K562 (cell line): ENCODE data around the gene ROBO2. TPM values are rescaled to one million over a fixed set of nuclear protein-coding genes. Genes with fewer than 3 reads are reported as not detected.

ENCODE experiments used
- ZBTB40 ChIP-seq, 2 experiments: fragments of 450-650 bp in 1 of 2; sonication (generic) in 1 of 2; formaldehyde crosslinking in 1 of 2; IDR thresholded peaks; 2 replicates each; pipeline versions ENCODE4 v1.7.1 to v1.9.0; 2016 to 2022; ENCODE audit warnings: inconsistent platforms in 1 of 2, mild to moderate bottlenecking in 1 of 2, missing genetic modification reagents in 1 of 2
- polyA plus RNA-seq, 8 experiments: library from polyadenylated mRNA; depleted of rRNA in 4 of 8; stranded (reverse) in 5 of 8; unstranded in 3 of 8; fragments of >200 nt; fragmentation: Nextera tagmentation in 2 of 8; fragmentation: Illumina TruSeq in 1 of 8; extraction: Ambion mirVana in 2 of 8; extraction: Trizol in 1 of 8; gene quantifications; 2 replicates each; pipeline versions ENCODE4 v1.2.1 to v1.2.3, GENCODE V29; 2011 to 2014; ENCODE audit warnings: inconsistent platforms in 1 of 8, missing spikeins in 1 of 8
- total RNA-seq, 7 experiments: library from RNA; depleted of rRNA in 6 of 7; stranded (reverse); fragments of >200 nt in 6 of 7; fragmentation: Illumina TruSeq in 2 of 7; extraction: Trizol in 2 of 7; gene quantifications; 2 replicates each; pipeline versions ENCODE4 v1.2.1 to v1.2.3, GENCODE V29; 2011 to 2021; ENCODE audit warnings: low replicate concordance in 1 of 7
- TF ChIP-seq, protein P1 (sequence below), 2 experiments: fragments of 450-650 bp; IDR thresholded peaks; 2 replicates each; pipeline ENCODE4 v1.6.1; 2016; ENCODE audit warnings: mild to moderate bottlenecking in 2 of 2, borderline replicate concordance in 1 of 2, low read depth in 1 of 2, moderate library complexity in 1 of 2

Gene ROBO2
- total and polyA plus RNA-seq, 9 of the 15 experiments (the other 6 are each of a cell fraction or from before 2014, with no cell fraction given): 0.84 to 3.0 (median 1.7) TPM

DNA sequence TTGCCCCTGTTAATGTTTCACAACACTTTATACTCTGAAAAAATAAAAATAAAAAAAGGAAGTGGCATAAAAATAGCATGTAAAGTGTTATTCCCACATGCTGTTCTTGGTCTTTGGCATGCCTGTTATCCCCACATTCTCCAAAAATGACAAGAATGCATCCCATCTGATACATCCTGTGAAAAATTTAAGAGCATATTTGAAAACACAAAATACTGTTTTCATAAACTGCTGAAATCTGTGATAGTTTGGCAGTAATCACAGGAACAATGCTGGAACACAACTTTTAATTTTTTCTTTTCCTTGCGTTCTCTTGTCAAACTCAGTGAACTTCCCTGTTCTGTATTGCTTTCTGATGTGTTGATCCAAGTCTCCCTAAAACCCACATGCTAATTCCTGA lies 288.8 kb downstream of the ROBO2 start (continued):
- TF ChIP-seq, protein P1, sequence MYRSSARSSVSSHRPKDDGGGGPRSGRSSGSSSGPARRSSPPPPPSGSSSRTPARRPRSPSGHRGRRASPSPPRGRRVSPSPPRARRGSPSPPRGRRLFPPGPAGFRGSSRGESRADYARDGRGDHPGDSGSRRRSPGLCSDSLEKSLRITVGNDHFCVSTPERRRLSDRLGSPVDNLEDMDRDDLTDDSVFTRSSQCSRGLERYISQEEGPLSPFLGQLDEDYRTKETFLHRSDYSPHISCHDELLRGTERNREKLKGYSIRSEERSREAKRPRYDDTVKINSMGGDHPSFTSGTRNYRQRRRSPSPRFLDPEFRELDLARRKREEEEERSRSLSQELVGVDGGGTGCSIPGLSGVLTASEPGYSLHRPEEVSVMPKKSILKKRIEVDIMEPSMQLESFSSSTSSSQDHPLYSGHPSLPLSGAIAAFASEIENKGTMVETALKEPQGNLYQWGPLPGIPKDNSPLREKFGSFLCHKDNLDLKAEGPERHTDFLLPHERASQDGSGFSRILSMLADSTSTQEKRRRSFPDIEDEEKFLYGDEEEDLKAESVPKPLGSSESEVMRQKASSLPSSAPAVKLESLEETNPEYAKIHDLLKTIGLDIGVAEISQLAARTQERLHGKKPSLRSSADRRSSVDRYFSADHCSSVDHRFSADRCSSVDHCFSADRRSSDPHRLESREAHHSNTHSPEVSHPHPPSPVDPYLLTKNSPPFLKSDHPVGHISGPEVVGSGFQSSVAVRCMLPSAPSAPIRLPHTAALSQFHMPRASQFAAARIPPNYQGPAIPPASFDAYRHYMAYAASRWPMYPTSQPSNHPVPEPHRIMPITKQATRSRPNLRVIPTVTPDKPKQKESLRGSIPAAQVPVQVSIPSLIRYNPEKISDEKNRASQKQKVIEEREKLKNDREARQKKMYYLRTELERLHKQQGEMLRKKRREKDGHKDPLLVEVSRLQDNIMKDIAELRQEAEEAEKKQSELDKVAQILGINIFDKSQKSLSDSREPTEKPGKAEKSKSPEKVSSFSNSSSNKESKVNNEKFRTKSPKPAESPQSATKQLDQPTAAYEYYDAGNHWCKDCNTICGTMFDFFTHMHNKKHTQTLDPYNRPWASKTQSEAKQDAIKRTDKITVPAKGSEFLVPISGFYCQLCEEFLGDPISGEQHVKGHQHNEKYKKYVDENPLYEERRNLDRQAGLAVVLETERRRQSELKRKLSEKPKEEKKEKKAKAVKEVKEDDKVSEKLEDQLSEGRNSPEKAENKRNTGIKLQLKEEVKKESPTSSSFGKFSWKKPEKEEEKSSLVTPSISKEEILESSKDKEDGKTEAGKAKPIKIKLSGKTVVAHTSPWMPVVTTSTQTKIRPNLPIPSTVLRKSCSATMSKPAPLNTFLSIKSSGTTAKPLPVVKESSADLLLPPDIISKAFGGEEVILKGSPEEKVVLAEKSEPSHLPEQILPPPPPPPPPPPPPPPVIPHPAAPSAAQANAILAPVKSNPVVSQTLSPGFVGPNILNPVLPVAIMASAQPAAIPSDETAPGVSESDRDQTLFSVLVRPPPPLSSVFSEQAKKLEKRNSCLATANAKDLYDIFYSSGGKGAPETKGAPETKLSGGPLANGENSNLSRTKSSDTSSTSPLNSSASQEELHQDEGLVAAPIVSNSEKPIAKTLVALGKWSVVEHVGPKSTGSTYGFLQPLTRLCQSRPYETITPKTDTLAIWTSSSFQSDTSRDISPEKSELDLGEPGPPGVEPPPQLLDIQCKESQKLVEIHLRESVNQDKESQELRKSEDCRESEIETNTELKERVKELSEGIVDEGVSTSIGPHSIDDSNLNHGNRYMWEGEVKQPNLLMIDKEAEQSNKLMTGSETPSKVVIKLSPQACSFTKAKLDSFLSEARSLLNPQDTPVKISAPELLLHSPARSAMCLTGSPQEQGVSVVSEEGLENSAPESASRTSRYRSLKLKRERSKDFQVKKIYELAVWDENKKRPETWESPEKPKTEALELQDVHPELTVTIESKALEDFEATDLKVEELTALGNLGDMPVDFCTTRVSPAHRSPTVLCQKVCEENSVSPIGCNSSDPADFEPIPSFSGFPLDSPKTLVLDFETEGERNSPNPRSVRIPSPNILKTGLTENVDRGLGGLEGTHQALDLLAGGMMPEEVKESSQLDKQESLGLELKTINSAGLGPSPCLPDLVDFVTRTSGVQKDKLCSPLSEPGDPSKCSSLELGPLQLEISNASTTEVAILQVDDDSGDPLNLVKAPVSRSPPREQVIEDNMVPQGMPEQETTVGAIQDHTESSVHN (IDR thresholded peaks at IDR 0.05; ENCODE audit: borderline replicate concordance in 1 of 2, low read depth in 1 of 2): no peak
- TF ChIP-seq ZBTB40 (IDR thresholded peaks at IDR 0.05) (no peak), ZBTB40 (CRISPR knock-in tag; IDR thresholded peaks at IDR 0.05) (no peak)
